Measurements from ENCODE around the gene ABCA4.
A peak's percentile ranks its signal among the peaks of the same experiment; 100 is the strongest.

DNA sequence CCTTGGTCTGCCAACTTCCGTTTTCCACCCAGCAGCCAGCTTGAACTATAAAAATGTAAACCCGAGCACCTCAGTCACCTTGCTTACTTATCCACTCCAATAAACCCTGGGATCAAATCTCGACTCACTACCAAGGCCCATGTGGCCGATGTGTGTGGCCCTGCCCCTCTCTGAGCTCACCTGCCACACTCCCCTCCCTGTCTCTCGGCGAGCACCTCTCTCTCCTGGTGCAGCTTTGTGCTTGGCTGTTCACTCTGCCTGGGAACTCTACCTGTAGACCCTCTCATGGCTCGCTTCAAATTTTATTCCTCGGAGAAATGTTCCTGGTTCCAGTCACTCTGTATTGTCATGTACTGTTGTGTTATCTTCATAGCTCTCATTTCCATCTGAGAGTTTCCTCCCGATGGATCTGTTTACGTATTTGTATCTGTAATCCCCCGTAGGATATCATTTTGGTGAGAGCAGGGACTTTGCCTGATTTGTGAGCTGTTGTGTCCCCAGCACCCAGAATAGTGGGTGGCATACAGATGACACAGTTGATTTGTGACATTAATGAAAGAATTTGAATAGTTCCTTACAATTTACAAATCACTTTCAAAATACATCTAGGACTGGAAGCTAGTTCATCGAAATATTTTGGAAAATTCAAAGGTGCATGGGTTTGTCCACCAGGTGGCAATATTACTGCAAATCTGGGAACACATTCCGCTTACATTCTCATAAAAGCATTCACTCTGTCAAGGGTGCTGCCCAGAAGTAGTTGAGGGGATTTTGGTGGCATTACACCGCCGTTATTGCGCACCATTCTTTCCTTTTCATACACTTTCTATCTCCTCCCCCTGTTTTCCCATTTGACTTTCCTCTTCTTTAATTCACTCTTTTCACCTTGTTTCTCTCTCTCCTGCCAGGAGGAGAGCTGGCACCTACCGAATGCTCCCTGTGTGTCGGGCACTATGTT is 95.3 kb downstream of the ABCA4 start:
- TF ChIP-seq, protein P1, sequence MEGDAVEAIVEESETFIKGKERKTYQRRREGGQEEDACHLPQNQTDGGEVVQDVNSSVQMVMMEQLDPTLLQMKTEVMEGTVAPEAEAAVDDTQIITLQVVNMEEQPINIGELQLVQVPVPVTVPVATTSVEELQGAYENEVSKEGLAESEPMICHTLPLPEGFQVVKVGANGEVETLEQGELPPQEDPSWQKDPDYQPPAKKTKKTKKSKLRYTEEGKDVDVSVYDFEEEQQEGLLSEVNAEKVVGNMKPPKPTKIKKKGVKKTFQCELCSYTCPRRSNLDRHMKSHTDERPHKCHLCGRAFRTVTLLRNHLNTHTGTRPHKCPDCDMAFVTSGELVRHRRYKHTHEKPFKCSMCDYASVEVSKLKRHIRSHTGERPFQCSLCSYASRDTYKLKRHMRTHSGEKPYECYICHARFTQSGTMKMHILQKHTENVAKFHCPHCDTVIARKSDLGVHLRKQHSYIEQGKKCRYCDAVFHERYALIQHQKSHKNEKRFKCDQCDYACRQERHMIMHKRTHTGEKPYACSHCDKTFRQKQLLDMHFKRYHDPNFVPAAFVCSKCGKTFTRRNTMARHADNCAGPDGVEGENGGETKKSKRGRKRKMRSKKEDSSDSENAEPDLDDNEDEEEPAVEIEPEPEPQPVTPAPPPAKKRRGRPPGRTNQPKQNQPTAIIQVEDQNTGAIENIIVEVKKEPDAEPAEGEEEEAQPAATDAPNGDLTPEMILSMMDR (IDR thresholded peaks at IDR 0.05), result peak; percentile 49 to 85 (median 76)
- TF ChIP-seq POLR2A (IDR thresholded peaks at IDR 0.05), result no peak
